K562 (cell line): ENCODE measurements around the gene DNAJC12. TPM values are rescaled to one million over a fixed set of nuclear protein-coding genes. Genes with fewer than 3 reads are reported as not detected.
A peak's percentile ranks its signal among the peaks of the same experiment; 100 is the strongest.

ENCODE experiments used
- ATAC-seq: fragments of 200-7000 bp; cut with Tn5 transposase; 3 replicates; pipeline ENCODE4 v1.9.1; 2020; ENCODE audit warnings: moderate library complexity
- BruUV-seq: library from RNA; stranded (reverse); fragments of 400-500 nt; replicated peaks from 2 replicates; lab custom pipeline; 2021; lab: Mats Ljungman, UMichigan
- CTCF ChIA-PET: fragments of 300-600 bp; formaldehyde crosslinking; extraction: SDS; loops from one replicate; lab custom pipeline; 2021; ENCODE audit warnings: low intra/inter-chr PET ratio; lab: Yijun Ruan, JAX
- POLR2A ChIA-PET: fragments of 300-600, 350-650 bp; sonication (Branson Sonifier 250); formaldehyde crosslinking; extraction: SDS; loops from one replicate; lab custom pipeline; 2021; ENCODE audit warnings: antibody characterized with exemption, inconsistent platforms; lab: Yijun Ruan, JAX
- DNase-seq, 4 experiments: peaks; one replicate each; pipeline versions ENCODE4 v3.0.0 to v3.0.0-alpha.2; 2011 to 2018; ENCODE audit warnings: low spot score in 3 of 4, mixed read lengths in 3 of 4; ENCODE audit errors: extremely low read depth in 1 of 4
- FAIRE-seq: peaks from 2 replicates; lab custom pipeline; 2011; peaks lifted over from hg19 to GRCh38; lab: Jason Lieb, UNC
- H2AFZ ChIP-seq: 2 replicates; pipeline ENCODE4 v1.6.0; 2011; ENCODE audit warnings: low read depth, low read length, control low read depth, inconsistent platforms
- H3K27ac ChIP-seq: fragments of 200-600 bp; 3 replicates; pipeline ENCODE4 v1.8.0; 2011; ENCODE audit warnings: low read depth, mild to moderate bottlenecking, control low read depth, inconsistent platforms, low read length, moderate library complexity, mixed read lengths; ENCODE audit errors: extremely low read depth
- H3K27me3 ChIP-seq, 2 experiments: fragments of 300-600 bp in 1 of 2; 2 replicates in 1 of 2; 3 replicates in 1 of 2; pipeline versions ENCODE4 v1.6.0 to v1.8.0; 2011; ENCODE audit warnings: inconsistent platforms in 2 of 2, low read length in 2 of 2, mild to moderate bottlenecking in 1 of 2, mixed read lengths in 1 of 2, moderate library complexity in 1 of 2; ENCODE audit not compliant: control insufficient read depth in 2 of 2, insufficient read depth in 2 of 2
- H3K36me3 ChIP-seq: fragments of 300-600 bp; 3 replicates; pipeline ENCODE4 v1.8.0; 2011; ENCODE audit warnings: mild to moderate bottlenecking, low read length, inconsistent platforms; ENCODE audit not compliant: control insufficient read depth, insufficient read depth
- H3K4me1 ChIP-seq, 2 experiments: fragments of 200-600 bp in 1 of 2; replicated peaks in 1 of 2; 2 replicates in 1 of 2; 3 replicates in 1 of 2; pipeline versions ENCODE4 v1.5.1 to v1.8.0; 2011; ENCODE audit warnings: inconsistent platforms in 2 of 2, low read length in 2 of 2, mild to moderate bottlenecking in 1 of 2, mixed read lengths in 1 of 2, moderate library complexity in 1 of 2; ENCODE audit not compliant: control insufficient read depth in 2 of 2, insufficient read depth in 2 of 2
- H3K4me2 ChIP-seq: 2 replicates; pipeline ENCODE4 v1.6.1; 2011; ENCODE audit warnings: low read length, control low read depth, inconsistent platforms, mixed read lengths; ENCODE audit not compliant: insufficient read depth
- H3K4me3 ChIP-seq: fragments of 200-600 bp; sonication (generic), shearing (Covaris generic); 2 replicates; pipeline ENCODE4 v1.5.1; 2016; ENCODE audit warnings: control low read depth, inconsistent platforms
- H3K79me2 ChIP-seq: fragments of 200-600 bp; 3 replicates; pipeline ENCODE4 v1.8.0; 2011; ENCODE audit warnings: low read length, inconsistent platforms; ENCODE audit not compliant: control insufficient read depth, insufficient read depth
- H3K9ac ChIP-seq, 2 experiments: 2 replicates each; pipeline versions ENCODE4 v1.6.0 to v1.6.1; 2011; ENCODE audit warnings: low read depth in 2 of 2, low read length in 2 of 2, control low read depth in 1 of 2, inconsistent platforms in 1 of 2, mild to moderate bottlenecking in 1 of 2, mixed read lengths in 1 of 2; ENCODE audit not compliant: insufficient read depth in 1 of 2
- H3K9me1 ChIP-seq: one replicate; pipeline ENCODE4 v1.6.0; 2011; ENCODE audit warnings: inconsistent platforms, mild to moderate bottlenecking, low read length, moderate library complexity; ENCODE audit not compliant: control insufficient read depth, insufficient read depth
- H3K9me3 ChIP-seq: replicated peaks from 2 replicates; pipeline ENCODE4 v1.5.1; 2011; ENCODE audit warnings: low read depth, low read length, inconsistent platforms; ENCODE audit not compliant: control insufficient read depth, insufficient read depth
- H4K20me1 ChIP-seq: replicated peaks from 2 replicates; pipeline ENCODE4 v1.6.1; 2011; ENCODE audit warnings: low read length, inconsistent platforms, mixed read lengths; ENCODE audit not compliant: control insufficient read depth, insufficient read depth
- ARID4B ChIP-seq: sonication (generic); formaldehyde crosslinking; IDR thresholded peaks from 2 replicates; pipeline ENCODE4 v1.8.0; 2022; ENCODE audit warnings: mild to moderate bottlenecking, missing genetic modification reagents
- ESRRA ChIP-seq: fragments of 450-650 bp; IDR thresholded peaks from 2 replicates; pipeline ENCODE4 v1.6.1; 2014; ENCODE audit warnings: low read depth, mild to moderate bottlenecking, moderate library complexity, borderline replicate concordance
- HCFC1 ChIP-seq: IDR thresholded peaks from 2 replicates; pipeline ENCODE4 v1.6.1; 2012; ENCODE audit warnings: low read depth, low read length, improper control_type of control experiment
- IRF2 ChIP-seq: sonication (generic); formaldehyde crosslinking; IDR thresholded peaks from 2 replicates; pipeline ENCODE4 v1.8.1; 2022; ENCODE audit warnings: mild to moderate bottlenecking, missing genetic modification reagents
- KDM2B ChIP-seq: fragments of 250-450 bp; sonication (Bioruptor Pico); IDR thresholded peaks from 2 replicates; pipeline ENCODE4 v1.8.0; 2021; ENCODE audit warnings: mild to moderate bottlenecking, moderate library complexity
- KDM4B ChIP-seq, 2 experiments: fragments of 450-650 bp in 1 of 2; sonication (generic) in 1 of 2; IDR thresholded peaks; 2 replicates each; pipeline ENCODE4 v1.6.1; 2016 to 2017; ENCODE audit warnings: borderline replicate concordance in 2 of 2, antibody characterized with exemption in 1 of 2, low read depth in 1 of 2, mild to moderate bottlenecking in 1 of 2
- MAFF ChIP-seq: IDR thresholded peaks from 2 replicates; pipeline ENCODE4 v1.6.1; 2012; ENCODE audit warnings: low read length, improper control_type of control experiment
- MAFK ChIP-seq: IDR thresholded peaks from 2 replicates; pipeline ENCODE4 v1.6.1; 2011; ENCODE audit warnings: low read length, improper control_type of control experiment
- MYC ChIP-seq, 2 experiments: fragments of 250-450 bp in 1 of 2; sonication (Bioruptor Pico) in 1 of 2; IDR thresholded peaks; 2 replicates each; pipeline versions ENCODE4 v1.5.1 to v1.6.1; 2012 to 2021; ENCODE audit warnings: low read depth in 2 of 2, borderline replicate concordance in 1 of 2, improper control_type of control experiment in 1 of 2, low read length in 1 of 2, mild to moderate bottlenecking in 1 of 2, moderate library complexity in 1 of 2
- PHB2 ChIP-seq: fragments of 450-650 bp; IDR thresholded peaks from 2 replicates; pipeline ENCODE4 v1.6.1; 2017; ENCODE audit warnings: low read depth
- SNAPC5 ChIP-seq: fragments of 250-450 bp; sonication (Bioruptor Pico); IDR thresholded peaks from 2 replicates; pipeline ENCODE4 v1.8.0; 2021; ENCODE audit warnings: moderate library complexity, mild to moderate bottlenecking, inconsistent platforms
- SP2 ChIP-seq: IDR thresholded peaks from 2 replicates; pipeline ENCODE4 v1.6.1; 2011; ENCODE audit warnings: mild to moderate bottlenecking, low read depth, low read length, moderate library complexity; ENCODE audit not compliant: poor library complexity, severe bottlenecking; ENCODE audit errors: extremely low read depth
- SRF ChIP-seq, 2 experiments: fragments of 250-450, 450-650 bp in 1 of 2; sonication (Bioruptor Pico) in 1 of 2; sonication (generic) in 1 of 2; formaldehyde crosslinking; IDR thresholded peaks; 2 replicates each; pipeline versions ENCODE4 v1.5.0 to v1.5.1; 2020 to 2022; ENCODE audit warnings: mild to moderate bottlenecking in 1 of 2, missing genetic modification reagents in 1 of 2
- TCF15 ChIP-seq: fragments of 250-450 bp; sonication (Bioruptor Pico); IDR thresholded peaks from 2 replicates; pipeline ENCODE4 v1.8.0; 2022; ENCODE audit warnings: moderate library complexity, mild to moderate bottlenecking, inconsistent platforms
- YBX1 ChIP-seq: fragments of 450-650 bp; IDR thresholded peaks from 2 replicates; pipeline ENCODE4 v1.7.1; 2016; ENCODE audit warnings: mild to moderate bottlenecking
- ZNF124 ChIP-seq: sonication (generic); formaldehyde crosslinking; IDR thresholded peaks from 2 replicates; pipeline ENCODE4 v1.8.1; 2022; ENCODE audit warnings: missing genetic modification reagents
- WGBS: fragments of 100-300 bp; shearing (Covaris generic); methylation state at CpG from one replicate; pipeline ENCODE4 v1.1.6; 2016; ENCODE audit warnings: low coverage, mixed read lengths; ENCODE audit not compliant: insufficient coverage; ENCODE audit errors: missing lambda C conversion rate; 5-methylcytosine and 5-hydroxymethylcytosine counted together
- in situ Hi-C: fragments of 300-500 bp; cut with MboI; formaldehyde crosslinking; loops from 4 replicates; pipeline ENCODE4 v1.15.0; 2018; ENCODE audit warnings: inconsistent platforms, mixed read lengths
- intact Hi-C: fragments of 100-400 bp; cut with micrococcal nuclease; formaldehyde crosslinking; loops from 2 replicates; pipeline ENCODE4 v1.14.2; 2022
- polyA plus RNA-seq, 8 experiments: library from polyadenylated mRNA; depleted of rRNA in 4 of 8; stranded (reverse) in 5 of 8; unstranded in 3 of 8; fragments of >200 nt; fragmentation: Nextera tagmentation in 2 of 8; fragmentation: Illumina TruSeq in 1 of 8; extraction: Ambion mirVana in 2 of 8; extraction: Trizol in 1 of 8; gene quantifications; 2 replicates each; pipeline versions ENCODE4 v1.2.1 to v1.2.3, GENCODE V29; 2011 to 2014; ENCODE audit warnings: inconsistent platforms in 1 of 8, missing spikeins in 1 of 8
- total RNA-seq, 7 experiments: library from RNA; depleted of rRNA in 6 of 7; stranded (reverse); fragments of >200 nt in 6 of 7; fragmentation: Illumina TruSeq in 2 of 7; extraction: Trizol in 2 of 7; gene quantifications; 2 replicates each; pipeline versions ENCODE4 v1.2.1 to v1.2.3, GENCODE V29; 2011 to 2021; ENCODE audit warnings: low replicate concordance in 1 of 7
- TF ChIP-seq, protein P1 (sequence below): fragments of 250-450 bp; sonication (Bioruptor Pico); IDR thresholded peaks from 2 replicates; pipeline ENCODE4 v1.5.0; 2020; ENCODE audit warnings: mild to moderate bottlenecking

Gene DNAJC12
- total and polyA plus RNA-seq, 9 of the 15 experiments (the other 6 are each of a cell fraction or from before 2014, with no cell fraction given), result 7.4 to 95.9 (median 68.5) TPM

GRCh38 chr10:67827811-67828210 is 10.2 kb downstream of the DNAJC12 start:
- in situ Hi-C loops, result no loop called here
- FAIRE-seq, result no peak
- DNase-seq, result no peak
- H3K9ac ChIP-seq, result no peak overlapping the region
- no peak overlapping the region for H3K27ac ChIP-seq
- intact Hi-C loops, result no loop called here
- H3K79me2 ChIP-seq, result peaks cover 9% of the 10 kb centered on the region; the same call in 2 of the 3 replicates
- no peaks in the 10 kb centered on the region; the same call in 2 of the 3 replicates for H3K36me3 ChIP-seq
- 64% methylated on average over 3 of the region's 3 CpGs for WGBS
- H2AFZ ChIP-seq, result no peak overlapping the region
- no peaks in the 10 kb centered on the region; a peak in 1 of 5 replicates for H3K4me1 ChIP-seq
- BruUV-seq, result no TSS peak
- peak; percentile 36; the same call in 2 of the 3 replicates for ATAC-seq
- POLR2A ChIA-PET, result interaction anchor here (0.6 to 2.6 kb wide), 2 partner anchors 10 to 18 kb away, joined by 4 to 13 read pairs; partner anchors contain the start of gene DNAJC12
- no peak overlapping the region for H3K4me3 ChIP-seq
- CTCF ChIA-PET, result no interaction called here
- no peaks in the 10 kb centered on the region for H3K27me3 ChIP-seq
- no peaks in the 10 kb centered on the region for H3K9me1 ChIP-seq
- H3K9me3 ChIP-seq, result no peaks in the 10 kb centered on the region
- H4K20me1 ChIP-seq, result no peaks in the 10 kb centered on the region
- no peak overlapping the region for H3K4me2 ChIP-seq
- no peak for TF ChIP-seq YBX1
- no peak for TF ChIP-seq IRF2 (CRISPR knock-in tag)
- TF ChIP-seq MAFK, result no peak
- no peak for TF ChIP-seq SRF (CRISPR knock-in tag; IDR thresholded peaks at IDR 0.05)
- TF ChIP-seq SP2, result no peak
- no peak for TF ChIP-seq KDM2B (CRISPR knock-in tag)
- TF ChIP-seq, protein P1, sequence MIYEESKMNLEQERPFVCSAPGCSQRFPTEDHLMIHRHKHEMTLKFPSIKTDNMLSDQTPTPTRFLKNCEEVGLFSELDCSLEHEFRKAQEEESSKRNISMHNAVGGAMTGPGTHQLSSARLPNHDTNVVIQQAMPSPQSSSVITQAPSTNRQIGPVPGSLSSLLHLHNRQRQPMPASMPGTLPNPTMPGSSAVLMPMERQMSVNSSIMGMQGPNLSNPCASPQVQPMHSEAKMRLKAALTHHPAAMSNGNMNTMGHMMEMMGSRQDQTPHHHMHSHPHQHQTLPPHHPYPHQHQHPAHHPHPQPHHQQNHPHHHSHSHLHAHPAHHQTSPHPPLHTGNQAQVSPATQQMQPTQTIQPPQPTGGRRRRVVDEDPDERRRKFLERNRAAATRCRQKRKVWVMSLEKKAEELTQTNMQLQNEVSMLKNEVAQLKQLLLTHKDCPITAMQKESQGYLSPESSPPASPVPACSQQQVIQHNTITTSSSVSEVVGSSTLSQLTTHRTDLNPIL, result no peak
- no peak for TF ChIP-seq KDM4B (IDR thresholded peaks at IDR 0.05; ENCODE audit: borderline replicate concordance in 2 of 2, low read depth in 1 of 2)
- TF ChIP-seq HCFC1, result no peak
- no peak for TF ChIP-seq ARID4B (CRISPR knock-in tag)
- TF ChIP-seq TCF15 (CRISPR knock-in tag), result no peak
- TF ChIP-seq PHB2, result no peak
- TF ChIP-seq ESRRA, result no peak
- no peak for TF ChIP-seq SNAPC5 (CRISPR knock-in tag)
- TF ChIP-seq MYC (IDR thresholded peaks at IDR 0.05; ENCODE audit: low read depth, low read length), result no peak
- TF ChIP-seq MYC (CRISPR knock-in tag; IDR thresholded peaks at IDR 0.05; ENCODE audit: borderline replicate concordance, low read depth), result no peak
- TF ChIP-seq MAFF, result no peak
- no peak for TF ChIP-seq ZNF124 (CRISPR knock-in tag)
